ENCODE results near the gene TNS3.

GRCh38 chr7:47273088-47273487 is 308.8 kb downstream of the TNS3 start:
- TF ChIP-seq CTCF (IDR thresholded peaks at IDR 0.05), result no peak
- TF ChIP-seq EZH2 (IDR thresholded peaks at IDR 0.05; ENCODE audit: borderline replicate concordance, insufficient read depth, low read depth, low read length, poor library complexity, severe bottlenecking), result no peak

All from B cell (primary cell).